Vagina (tissue), 2 donors: Measurements from ENCODE around the gene NFIA. TPM values are rescaled to one million over a fixed set of nuclear protein-coding genes. Genes with fewer than 3 reads are reported as not detected.

ENCODE experiments used
- DNase-seq, 2 donors: peaks; one replicate each; pipeline ENCODE4 v3.0.0-alpha.2; 2017; ENCODE audit errors: extremely low spot score in 2 of 2
- H3K27ac ChIP-seq: fragments of 200-600 bp; sonication (generic); one replicate; pipeline ENCODE4 v1.5.1; 2019
- H3K27me3 ChIP-seq: fragments of 200-600 bp; sonication (generic); one replicate; pipeline ENCODE4 v1.5.1; 2019
- H3K36me3 ChIP-seq, 2 donors: fragments of 200-600 bp; sonication (generic); one replicate each; pipeline ENCODE4 v1.5.1; 2017 to 2019
- H3K4me1 ChIP-seq: fragments of 200-600 bp; sonication (generic); one replicate; pipeline ENCODE4 v1.5.1; 2019
- H3K4me3 ChIP-seq, 2 donors: fragments of 200-600 bp; sonication (generic); 1 replicate in 1 of 2; 2 replicates in 1 of 2; pipeline ENCODE4 v1.5.1; 2016 to 2019
- H3K9me3 ChIP-seq: fragments of 200-600 bp; sonication (generic); one replicate; pipeline ENCODE4 v1.5.1; 2019
- CTCF ChIP-seq, 3 experiments: fragments of 450-650 bp in 2 of 3; fragments of 200-600 bp in 1 of 3; sonication (generic) in 1 of 3; IDR thresholded peaks; one replicate each; pipeline ENCODE4 v1.5.1; 2017 to 2019; ENCODE audit warnings: antibody characterized with exemption in 3 of 3, mild to moderate bottlenecking in 2 of 3, moderate library complexity in 2 of 3
- POLR2A ChIP-seq, 2 donors: fragments of 450-650 bp; IDR thresholded peaks; one replicate each; pipeline ENCODE4 v1.6.1; 2017; ENCODE audit warnings: antibody characterized with exemption in 2 of 2, mild to moderate bottlenecking in 2 of 2, moderate library complexity in 2 of 2
- POLR2AphosphoS5 ChIP-seq, 2 donors: sonication (generic); formaldehyde crosslinking; IDR thresholded peaks; one replicate each; pipeline ENCODE4 v1.9.0; 2017; ENCODE audit warnings: antibody characterized with exemption in 2 of 2, mild to moderate bottlenecking in 2 of 2, low read depth in 1 of 2; ENCODE audit not compliant: insufficient read depth in 1 of 2
- intact Hi-C: fragments of 100-400 bp; cut with DNase I; formaldehyde crosslinking; loops from one replicate; pipeline ENCODE4 v1.15.1; 2023
- total RNA-seq: library from RNA; depleted of rRNA; stranded (reverse); fragments of >200 nt; gene quantifications from one replicate; pipeline ENCODE4 v1.2.3, GENCODE V29; 2016

The NFIA gene
- total RNA-seq, 1 donor from 2014 or later: 59.2 TPM

GRCh38 chr1:61241973-61242381 lies 159.6 kb downstream of the NFIA start:
- H3K4me1 ChIP-seq: peaks cover 39% of the 10 kb centered on the region
- H3K27me3 ChIP-seq: no peaks in the 10 kb centered on the region
- peak overlapping the region; percentile 22 for H3K27ac ChIP-seq
- no peak for DNase-seq
- no peak for TF ChIP-seq CTCF (IDR thresholded peaks at IDR 0.05)
- no peak for TF ChIP-seq POLR2AphosphoS5 (IDR thresholded peaks at IDR 0.05; ENCODE audit: insufficient read depth in 1 of 2, low read depth in 1 of 2)
- TF ChIP-seq POLR2A (IDR thresholded peaks at IDR 0.05): no peak
- no peaks in the 10 kb centered on the region for H3K9me3 ChIP-seq
- H3K4me3 ChIP-seq: peak overlapping the region in 1 of 2 donors; percentile 27
- intact Hi-C loops: no loop called here
- no peaks in the 10 kb centered on the region for H3K36me3 ChIP-seq

DNA sequence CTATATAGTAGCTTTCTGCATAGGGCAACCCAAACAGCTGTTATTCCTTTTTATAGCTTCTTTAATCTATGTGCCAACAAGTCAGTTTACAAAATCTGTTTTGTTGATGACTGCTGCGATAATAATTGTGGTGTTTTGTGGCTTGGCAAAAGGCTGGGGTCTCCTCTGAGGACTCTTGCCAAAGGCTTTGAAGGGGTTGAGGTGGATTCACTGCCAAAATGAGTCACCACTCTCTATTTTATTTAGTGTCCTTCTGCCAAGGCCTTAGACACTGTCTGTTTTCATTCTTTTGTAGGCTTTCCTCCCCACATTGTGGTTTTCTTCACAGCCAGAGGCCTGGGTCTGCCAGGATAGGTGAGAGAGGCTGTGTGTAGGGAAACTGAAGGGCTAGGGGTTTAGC lies 161.8 kb downstream of the NFIA start:
- intact Hi-C loops: no loop called here
- peak overlapping the region; percentile 10 for H3K27ac ChIP-seq

GRCh38 chr1:61245696-61246400 lies 163.5 kb downstream of the NFIA start:
- Histone ChIP-seq H3K4me1 (peaks cover 45% of the 10 kb centered on the region), H3K27me3 (no peaks in the 10 kb centered on the region), H3K9me3 (no peaks in the 10 kb centered on the region), H3K36me3 (no peaks in the 10 kb centered on the region), H3K4me3 (no peak overlapping the region), H3K27ac (no peak overlapping the region)
- no peak for TF ChIP-seq POLR2AphosphoS5 (IDR thresholded peaks at IDR 0.05; ENCODE audit: insufficient read depth in 1 of 2, low read depth in 1 of 2)
- intact Hi-C loops: no loop called here
- DNase-seq: no peak

More for the DNA sequence above, 161.8 kb downstream of the NFIA start:
- DNase-seq: no peak
- no peak for TF ChIP-seq POLR2AphosphoS5 (IDR thresholded peaks at IDR 0.05; ENCODE audit: insufficient read depth in 1 of 2, low read depth in 1 of 2)
- TF ChIP-seq POLR2A (IDR thresholded peaks at IDR 0.05): no peak
- TF ChIP-seq CTCF (IDR thresholded peaks at IDR 0.05): no peak
- H3K9me3 ChIP-seq: no peaks in the 10 kb centered on the region
- no peaks in the 10 kb centered on the region for H3K27me3 ChIP-seq
- H3K4me3 ChIP-seq: no peak overlapping the region
- H3K36me3 ChIP-seq: no peaks in the 10 kb centered on the region
- H3K4me1 ChIP-seq: peaks cover 45% of the 10 kb centered on the region

DNA sequence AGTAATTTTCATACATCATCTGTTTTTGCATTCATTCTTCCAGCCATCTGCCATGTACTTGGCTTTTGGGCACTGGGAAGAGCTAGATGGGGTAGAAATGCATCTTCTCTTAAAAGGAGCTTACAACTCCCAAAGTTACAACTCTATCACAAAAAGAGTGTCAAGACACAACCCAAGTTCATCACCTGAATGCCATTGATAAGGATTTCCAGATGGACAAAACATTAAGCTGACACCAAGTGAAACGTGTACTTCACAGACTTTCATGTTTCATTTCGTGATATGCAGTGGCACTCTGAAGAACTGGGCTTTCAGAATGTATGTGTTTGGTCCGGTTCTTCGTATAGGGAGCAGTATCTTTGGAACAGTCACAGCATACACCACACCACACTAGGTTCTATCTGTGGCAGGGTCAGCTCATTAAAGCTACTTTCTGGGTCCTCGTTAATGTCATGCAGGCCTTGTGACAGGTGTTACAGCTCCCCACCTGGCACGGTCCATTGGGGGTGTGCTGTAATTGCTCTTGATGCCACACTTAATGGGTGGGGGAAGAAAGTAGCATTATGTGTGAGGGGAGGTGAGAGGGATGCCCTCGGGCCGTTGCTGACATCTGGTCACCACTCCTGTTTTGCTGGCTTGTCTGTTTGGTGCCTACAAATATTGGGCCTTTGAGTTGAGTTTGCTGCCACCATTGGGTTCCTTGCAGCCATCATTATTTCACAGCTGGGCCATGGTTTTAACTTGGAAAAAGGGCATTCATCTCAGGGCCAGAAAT lies 164.9 kb downstream of the NFIA start:
- Histone ChIP-seq H3K27ac (no peak overlapping the region), H3K9me3 (no peaks in the 10 kb centered on the region), H3K36me3 (no peaks in the 10 kb centered on the region), H3K4me3 (no peak overlapping the region), H3K27me3 (no peaks in the 10 kb centered on the region), H3K4me1 (peaks cover 32% of the 10 kb centered on the region)
- intact Hi-C loops: no loop called here
- no peak for TF ChIP-seq CTCF (IDR thresholded peaks at IDR 0.05)
- no peak for TF ChIP-seq POLR2A (IDR thresholded peaks at IDR 0.05)
- no peak for TF ChIP-seq POLR2AphosphoS5 (IDR thresholded peaks at IDR 0.05; ENCODE audit: insufficient read depth in 1 of 2, low read depth in 1 of 2)
- DNase-seq: no peak

DNA sequence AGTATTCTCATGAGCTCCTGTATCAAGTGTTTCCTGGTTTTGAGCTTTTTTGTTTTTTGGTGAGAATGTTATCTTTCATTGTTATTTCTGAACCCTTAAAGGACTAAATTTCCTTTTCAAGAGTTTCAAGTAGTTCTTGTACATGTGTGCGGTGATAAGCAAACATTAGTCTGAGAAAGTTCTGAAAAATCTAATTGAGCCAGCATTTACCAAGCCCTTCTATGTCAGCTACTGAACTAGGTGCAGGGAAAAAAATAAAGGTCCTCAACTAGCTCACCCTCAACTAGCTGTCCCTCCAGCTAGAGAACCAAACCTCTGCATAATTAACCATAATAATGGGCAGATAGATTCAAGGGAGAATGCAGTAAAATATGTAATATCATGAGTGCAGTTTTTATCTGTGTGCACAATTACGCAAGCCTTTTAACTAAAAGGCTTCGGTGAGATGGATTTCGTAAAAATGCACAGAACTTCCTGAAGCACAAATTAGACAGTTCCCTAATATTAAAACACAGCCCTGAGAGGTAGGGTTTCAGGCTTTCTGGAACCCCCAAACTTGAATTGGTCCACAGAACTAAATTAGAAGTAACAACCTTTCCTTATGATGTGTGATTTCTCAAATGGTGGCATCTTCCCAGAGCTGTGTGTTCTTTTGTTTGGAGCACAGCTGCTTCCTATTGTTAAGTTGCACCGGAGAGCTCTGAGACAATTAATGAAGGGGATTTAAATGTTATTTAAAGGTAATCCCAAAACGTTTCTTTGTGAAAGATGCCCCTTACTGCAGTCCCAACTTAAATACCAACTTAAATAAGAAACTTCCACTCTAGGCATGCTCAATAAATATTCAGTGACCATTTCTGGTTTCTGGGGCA lies 165.8 kb downstream of the NFIA start:
- Histone ChIP-seq H3K9me3 (no peaks in the 10 kb centered on the region), H3K36me3 (no peaks in the 10 kb centered on the region), H3K27ac (no peak overlapping the region), H3K4me3 (no peak overlapping the region), H3K4me1 (peaks cover 28% of the 10 kb centered on the region), H3K27me3 (no peaks in the 10 kb centered on the region)
- TF ChIP-seq POLR2A (IDR thresholded peaks at IDR 0.05) (no peak), CTCF (IDR thresholded peaks at IDR 0.05) (no peak), POLR2AphosphoS5 (IDR thresholded peaks at IDR 0.05; ENCODE audit: insufficient read depth in 1 of 2, low read depth in 1 of 2) (no peak)
- DNase-seq: no peak
- intact Hi-C loops: no loop called here
